ENCODE results near the gene TNFAIP3.
"Not testable (repeated sequence)": the region's sequence is repeated elsewhere in the genome, so short reads cannot be mapped to it uniquely, and the experiment has no call there.

The TNFAIP3 gene

GRCh38 chr6:137829641-137830083 lies 37.4 kb upstream of the TNFAIP3 start:
- Histone ChIP-seq H3K9ac (ENCODE audit: low read depth, low read length) (no peak overlapping the region), H3K4me3 (ENCODE audit: low read length) (no peak overlapping the region), H3K4me1 (ENCODE audit: insufficient read depth, low read length) (no peaks in the 10 kb centered on the region), H3K27me3 (ENCODE audit: insufficient read depth, low read length) (no peaks in the 10 kb centered on the region), H3K9me3 (ENCODE audit: insufficient read depth, low read depth, low read length) (no peaks in the 10 kb centered on the region), H3K36me3 (ENCODE audit: insufficient read depth, low read depth, low read length) (no peaks in the 10 kb centered on the region), H3K27ac (ENCODE audit: low read length) (no peak overlapping the region)

- H3K36me3 ChIP-seq (ENCODE audit: insufficient read depth, low read depth, low read length) = no peaks in the 10 kb centered on the region
- no peaks in the 10 kb centered on the region for H3K4me1 ChIP-seq (ENCODE audit: insufficient read depth, low read length)
- no peaks in the 10 kb centered on the region for H3K27me3 ChIP-seq (ENCODE audit: insufficient read depth, low read length)
- no peak overlapping the region for H3K4me3 ChIP-seq (ENCODE audit: low read length)
- no peak overlapping the region for H3K9ac ChIP-seq (ENCODE audit: low read depth, low read length)
- H3K27ac ChIP-seq (ENCODE audit: low read length) = no peak overlapping the region
- no peaks in the 10 kb centered on the region for H3K9me3 ChIP-seq (ENCODE audit: insufficient read depth, low read depth, low read length)
These were observed 36.5 kb upstream of the TNFAIP3 start for GRCh38 chr6:137830511-137830911.

- no peak overlapping the region for H3K4me3 ChIP-seq (ENCODE audit: low read length)
- H3K4me1 ChIP-seq (ENCODE audit: insufficient read depth, low read length) = no peaks in the 10 kb centered on the region
- no peaks in the 10 kb centered on the region for H3K9me3 ChIP-seq (ENCODE audit: insufficient read depth, low read depth, low read length)
- H3K9ac ChIP-seq (ENCODE audit: low read depth, low read length) = no peak overlapping the region
- no peaks in the 10 kb centered on the region for H3K27me3 ChIP-seq (ENCODE audit: insufficient read depth, low read length)
- H3K36me3 ChIP-seq (ENCODE audit: insufficient read depth, low read depth, low read length) = no peaks in the 10 kb centered on the region
- H3K27ac ChIP-seq (ENCODE audit: low read length) = no peak overlapping the region
These were observed 34.9 kb upstream of the TNFAIP3 start for GRCh38 chr6:137832110-137832509.

- no peaks in the 10 kb centered on the region for H3K27me3 ChIP-seq (ENCODE audit: insufficient read depth, low read length)
- H3K36me3 ChIP-seq (ENCODE audit: insufficient read depth, low read depth, low read length) = no peaks in the 10 kb centered on the region
- no peak overlapping the region for H3K9ac ChIP-seq (ENCODE audit: low read depth, low read length)
- H3K9me3 ChIP-seq (ENCODE audit: insufficient read depth, low read depth, low read length) = no peaks in the 10 kb centered on the region
- H3K4me3 ChIP-seq (ENCODE audit: low read length) = no peak overlapping the region
- no peak overlapping the region for H3K27ac ChIP-seq (ENCODE audit: low read length)
- H3K4me1 ChIP-seq (ENCODE audit: insufficient read depth, low read length) = no peaks in the 10 kb centered on the region
These were observed 32.6 kb upstream of the TNFAIP3 start for GRCh38 chr6:137834508-137834907.

GRCh38 chr6:137836788-137837187 lies 30.3 kb upstream of the TNFAIP3 start:
- H3K4me1 ChIP-seq (ENCODE audit: insufficient read depth, low read length) = no peaks in the 10 kb centered on the region
- H3K27me3 ChIP-seq (ENCODE audit: insufficient read depth, low read length) = no peaks in the 10 kb centered on the region
- H3K27ac ChIP-seq (ENCODE audit: low read length) = no peak overlapping the region
- H3K4me3 ChIP-seq (ENCODE audit: low read length) = no peak overlapping the region
- H3K36me3 ChIP-seq (ENCODE audit: insufficient read depth, low read depth, low read length) = no peaks in the 10 kb centered on the region
- peaks cover 7% of the 10 kb centered on the region; the same call in 1 of the 2 replicates for H3K9me3 ChIP-seq (ENCODE audit: insufficient read depth, low read depth, low read length)
- H3K9ac ChIP-seq (ENCODE audit: low read depth, low read length) = no peak overlapping the region

GRCh38 chr6:137838090-137838489 lies 29.0 kb upstream of the TNFAIP3 start:
- not testable (repeated sequence) for H3K36me3 ChIP-seq (ENCODE audit: insufficient read depth, low read depth, low read length); H3K27ac ChIP-seq (ENCODE audit: low read length); H3K9ac ChIP-seq (ENCODE audit: low read depth, low read length); H3K4me3 ChIP-seq (ENCODE audit: low read length); H3K4me1 ChIP-seq (ENCODE audit: insufficient read depth, low read length); H3K27me3 ChIP-seq (ENCODE audit: insufficient read depth, low read length); H3K9me3 ChIP-seq (ENCODE audit: insufficient read depth, low read depth, low read length)

GRCh38 chr6:137838597-137838996 lies 28.5 kb upstream of the TNFAIP3 start:
- not testable (repeated sequence) for H3K27ac ChIP-seq (ENCODE audit: low read length); H3K27me3 ChIP-seq (ENCODE audit: insufficient read depth, low read length); H3K4me1 ChIP-seq (ENCODE audit: insufficient read depth, low read length); H3K4me3 ChIP-seq (ENCODE audit: low read length); H3K9ac ChIP-seq (ENCODE audit: low read depth, low read length); H3K9me3 ChIP-seq (ENCODE audit: insufficient read depth, low read depth, low read length); H3K36me3 ChIP-seq (ENCODE audit: insufficient read depth, low read depth, low read length)

GRCh38 chr6:137839076-137839475 lies 28.0 kb upstream of the TNFAIP3 start:
- H3K27me3 ChIP-seq (ENCODE audit: insufficient read depth, low read length) = no peaks in the 10 kb centered on the region
- peaks cover 7% of the 10 kb centered on the region; the same call in 1 of the 2 replicates for H3K9me3 ChIP-seq (ENCODE audit: insufficient read depth, low read depth, low read length)
- no peaks in the 10 kb centered on the region for H3K4me1 ChIP-seq (ENCODE audit: insufficient read depth, low read length)
- H3K36me3 ChIP-seq (ENCODE audit: insufficient read depth, low read depth, low read length) = no peaks in the 10 kb centered on the region
- H3K4me3 ChIP-seq (ENCODE audit: low read length) = no peak overlapping the region
- no peak overlapping the region for H3K27ac ChIP-seq (ENCODE audit: low read length)
- H3K9ac ChIP-seq (ENCODE audit: low read depth, low read length) = no peak overlapping the region

GRCh38 chr6:137840252-137840651 lies 26.8 kb upstream of the TNFAIP3 start:
- peaks cover 7% of the 10 kb centered on the region; the same call in 1 of the 2 replicates for H3K9me3 ChIP-seq (ENCODE audit: insufficient read depth, low read depth, low read length)
- no peak overlapping the region for H3K27ac ChIP-seq (ENCODE audit: low read length)
- H3K9ac ChIP-seq (ENCODE audit: low read depth, low read length) = no peak overlapping the region
- H3K4me1 ChIP-seq (ENCODE audit: insufficient read depth, low read length) = no peaks in the 10 kb centered on the region
- H3K27me3 ChIP-seq (ENCODE audit: insufficient read depth, low read length) = no peaks in the 10 kb centered on the region
- H3K36me3 ChIP-seq (ENCODE audit: insufficient read depth, low read depth, low read length) = no peaks in the 10 kb centered on the region
- H3K4me3 ChIP-seq (ENCODE audit: low read length) = no peak overlapping the region

GRCh38 chr6:137843211-137843610 lies 23.8 kb upstream of the TNFAIP3 start:
- no peak overlapping the region for H3K27ac ChIP-seq (ENCODE audit: low read length)
- H3K9me3 ChIP-seq (ENCODE audit: insufficient read depth, low read depth, low read length) = peaks cover 7% of the 10 kb centered on the region; the same call in 1 of the 2 replicates
- H3K36me3 ChIP-seq (ENCODE audit: insufficient read depth, low read depth, low read length) = no peaks in the 10 kb centered on the region
- H3K9ac ChIP-seq (ENCODE audit: low read depth, low read length) = no peak overlapping the region
- no peak overlapping the region for H3K4me3 ChIP-seq (ENCODE audit: low read length)
- H3K27me3 ChIP-seq (ENCODE audit: insufficient read depth, low read length) = no peaks in the 10 kb centered on the region
- no peaks in the 10 kb centered on the region for H3K4me1 ChIP-seq (ENCODE audit: insufficient read depth, low read length)

GRCh38 chr6:137844327-137844726 lies 22.7 kb upstream of the TNFAIP3 start:
- not testable (repeated sequence) for H3K27me3 ChIP-seq (ENCODE audit: insufficient read depth, low read length)

GRCh38 chr6:137844773-137845172 lies 22.3 kb upstream of the TNFAIP3 start:
- not testable (repeated sequence) for H3K9ac ChIP-seq (ENCODE audit: low read depth, low read length); H3K27me3 ChIP-seq (ENCODE audit: insufficient read depth, low read length); H3K9me3 ChIP-seq (ENCODE audit: insufficient read depth, low read depth, low read length); H3K27ac ChIP-seq (ENCODE audit: low read length); H3K4me1 ChIP-seq (ENCODE audit: insufficient read depth, low read length); H3K36me3 ChIP-seq (ENCODE audit: insufficient read depth, low read depth, low read length); H3K4me3 ChIP-seq (ENCODE audit: low read length)

More at GRCh38 chr6:137844327-137844726, 22.7 kb upstream of the TNFAIP3 start:
- not testable (repeated sequence) for H3K4me1 ChIP-seq (ENCODE audit: insufficient read depth, low read length); H3K27ac ChIP-seq (ENCODE audit: low read length); H3K9me3 ChIP-seq (ENCODE audit: insufficient read depth, low read depth, low read length); H3K4me3 ChIP-seq (ENCODE audit: low read length); H3K9ac ChIP-seq (ENCODE audit: low read depth, low read length); H3K36me3 ChIP-seq (ENCODE audit: insufficient read depth, low read depth, low read length)

GRCh38 chr6:137845460-137845859 lies 21.6 kb upstream of the TNFAIP3 start:
- no peak overlapping the region for H3K27ac ChIP-seq (ENCODE audit: low read length)

More at GRCh38 chr6:137845460-137845859, 21.6 kb upstream of the TNFAIP3 start:
- Histone ChIP-seq H3K9me3 (ENCODE audit: insufficient read depth, low read depth, low read length) (peaks cover 3% of the 10 kb centered on the region; the same call in 1 of the 2 replicates), H3K4me1 (ENCODE audit: insufficient read depth, low read length) (no peaks in the 10 kb centered on the region; the same call in 1 of the 2 replicates), H3K4me3 (ENCODE audit: low read length) (no peak overlapping the region), H3K27me3 (ENCODE audit: insufficient read depth, low read length) (no peaks in the 10 kb centered on the region), H3K36me3 (ENCODE audit: insufficient read depth, low read depth, low read length) (no peaks in the 10 kb centered on the region), H3K9ac (ENCODE audit: low read depth, low read length) (no peak overlapping the region)

Data from iPS-20b (cell line).